OCI-LY1 (cell line): ENCODE results near the gene GJB3.

Source experiments
- H2AFZ ChIP-seq: fragments of 200-600 bp; sonication (generic), shearing (Covaris generic); 2 replicates; pipeline ENCODE4 v1.6.0; 2014; ENCODE audit warnings: antibody characterized with exemption, mild to moderate bottlenecking, low read length
- H3F3A ChIP-seq: fragments of 200-600 bp; sonication (generic), shearing (Covaris generic); 2 replicates; pipeline ENCODE4 v1.6.0; 2014; ENCODE audit warnings: mild to moderate bottlenecking, antibody characterized with exemption, low read length, moderate library complexity; ENCODE audit not compliant: insufficient read depth
- H3K27ac ChIP-seq: fragments of 200-600 bp; sonication (generic); 2 replicates; pipeline ENCODE4 v1.5.1; 2014; ENCODE audit warnings: low read length, mixed run types, mild to moderate bottlenecking, low read depth; ENCODE audit not compliant: poor library complexity, severe bottlenecking
- H3K27me3 ChIP-seq: fragments of 200-600 bp; sonication (generic); 2 replicates; pipeline ENCODE4 v1.6.0; 2014; ENCODE audit warnings: antibody characterized with exemption, mild to moderate bottlenecking, low read length, moderate library complexity; ENCODE audit not compliant: insufficient read depth
- H3K36me3 ChIP-seq: fragments of 200-600 bp; sonication (generic); 2 replicates; pipeline ENCODE4 v1.6.1; 2014; ENCODE audit warnings: mild to moderate bottlenecking, antibody characterized with exemption, low read length, moderate library complexity, mixed read lengths; ENCODE audit not compliant: insufficient read depth
- H3K4me1 ChIP-seq: fragments of 200-600 bp; sonication (generic); 2 replicates; pipeline ENCODE4 v1.5.1; 2014; ENCODE audit warnings: mild to moderate bottlenecking, low read length, moderate library complexity; ENCODE audit not compliant: insufficient read depth, severe bottlenecking
- H3K4me2 ChIP-seq: fragments of 200-600 bp; sonication (generic), shearing (Covaris generic); 2 replicates; pipeline ENCODE4 v1.6.1; 2014; ENCODE audit warnings: low read length
- H3K4me3 ChIP-seq: fragments of 200-600 bp; sonication (generic); 2 replicates; pipeline ENCODE4 v1.5.1; 2014; ENCODE audit warnings: low read length, low read depth, mild to moderate bottlenecking, mixed read lengths; ENCODE audit not compliant: poor library complexity, severe bottlenecking
- H3K79me2 ChIP-seq: fragments of 200-600 bp; shearing (Covaris generic); 2 replicates; pipeline ENCODE4 v1.6.1; 2016; ENCODE audit warnings: mixed run types, low read length, mixed read lengths; ENCODE audit not compliant: insufficient read depth
- H3K9ac ChIP-seq: fragments of 200-600 bp; sonication (generic), shearing (Covaris generic); 2 replicates; pipeline ENCODE4 v1.6.1; 2014; ENCODE audit warnings: mild to moderate bottlenecking, low read length, mixed read lengths
- H3K9me2 ChIP-seq: fragments of 200-600 bp; sonication (generic), shearing (Covaris generic); 2 replicates; pipeline ENCODE4 v1.6.1; 2014; ENCODE audit warnings: low read depth, mild to moderate bottlenecking, low read length, mixed read lengths
- H3K9me3 ChIP-seq: fragments of 200-600 bp; shearing (Covaris generic); 2 replicates; pipeline ENCODE4 v1.6.1; 2014; ENCODE audit warnings: low read length, mixed read lengths
- H4K20me1 ChIP-seq: fragments of 200-600 bp; sonication (generic), shearing (Covaris generic); 2 replicates; pipeline ENCODE4 v1.6.0; 2016; ENCODE audit warnings: mild to moderate bottlenecking, low read length; ENCODE audit not compliant: insufficient read depth
- EZH2 ChIP-seq: fragments of 200-600 bp; sonication (generic), shearing (Covaris generic); IDR thresholded peaks from 2 replicates; pipeline ENCODE4 v1.8.0; 2017; ENCODE audit warnings: borderline replicate concordance, mixed run types, mild to moderate bottlenecking, antibody characterized with exemption, low read length, moderate library complexity, mixed read lengths
- TF ChIP-seq, protein P1 (sequence below): fragments of 200-600 bp; sonication (generic), shearing (Covaris generic); IDR thresholded peaks from 2 replicates; pipeline ENCODE4 v1.5.1; 2017; ENCODE audit warnings: mild to moderate bottlenecking, antibody characterized with exemption, low read length, moderate library complexity, mixed read lengths

Gene GJB3

GRCh38 chr1:34743775-34744174, 37.2 kb upstream of the GJB3 start:
- no peak for TF ChIP-seq EZH2
- TF ChIP-seq, protein P1, sequence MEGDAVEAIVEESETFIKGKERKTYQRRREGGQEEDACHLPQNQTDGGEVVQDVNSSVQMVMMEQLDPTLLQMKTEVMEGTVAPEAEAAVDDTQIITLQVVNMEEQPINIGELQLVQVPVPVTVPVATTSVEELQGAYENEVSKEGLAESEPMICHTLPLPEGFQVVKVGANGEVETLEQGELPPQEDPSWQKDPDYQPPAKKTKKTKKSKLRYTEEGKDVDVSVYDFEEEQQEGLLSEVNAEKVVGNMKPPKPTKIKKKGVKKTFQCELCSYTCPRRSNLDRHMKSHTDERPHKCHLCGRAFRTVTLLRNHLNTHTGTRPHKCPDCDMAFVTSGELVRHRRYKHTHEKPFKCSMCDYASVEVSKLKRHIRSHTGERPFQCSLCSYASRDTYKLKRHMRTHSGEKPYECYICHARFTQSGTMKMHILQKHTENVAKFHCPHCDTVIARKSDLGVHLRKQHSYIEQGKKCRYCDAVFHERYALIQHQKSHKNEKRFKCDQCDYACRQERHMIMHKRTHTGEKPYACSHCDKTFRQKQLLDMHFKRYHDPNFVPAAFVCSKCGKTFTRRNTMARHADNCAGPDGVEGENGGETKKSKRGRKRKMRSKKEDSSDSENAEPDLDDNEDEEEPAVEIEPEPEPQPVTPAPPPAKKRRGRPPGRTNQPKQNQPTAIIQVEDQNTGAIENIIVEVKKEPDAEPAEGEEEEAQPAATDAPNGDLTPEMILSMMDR = no peak
- H3F3A ChIP-seq = no peaks in the 10 kb centered on the region
- H4K20me1 ChIP-seq = no peaks in the 10 kb centered on the region
- H3K9ac ChIP-seq = no peak overlapping the region
- no peak overlapping the region for H3K4me3 ChIP-seq
- H3K36me3 ChIP-seq = no peaks in the 10 kb centered on the region
- H3K9me2 ChIP-seq = no peaks in the 10 kb centered on the region
- H2AFZ ChIP-seq = no peak overlapping the region
- no peaks in the 10 kb centered on the region for H3K27me3 ChIP-seq
- H3K4me2 ChIP-seq = no peak overlapping the region
- H3K9me3 ChIP-seq = no peaks in the 10 kb centered on the region
- H3K27ac ChIP-seq = no peak overlapping the region
- no peaks in the 10 kb centered on the region for H3K79me2 ChIP-seq
- no peaks in the 10 kb centered on the region for H3K4me1 ChIP-seq

DNA sequence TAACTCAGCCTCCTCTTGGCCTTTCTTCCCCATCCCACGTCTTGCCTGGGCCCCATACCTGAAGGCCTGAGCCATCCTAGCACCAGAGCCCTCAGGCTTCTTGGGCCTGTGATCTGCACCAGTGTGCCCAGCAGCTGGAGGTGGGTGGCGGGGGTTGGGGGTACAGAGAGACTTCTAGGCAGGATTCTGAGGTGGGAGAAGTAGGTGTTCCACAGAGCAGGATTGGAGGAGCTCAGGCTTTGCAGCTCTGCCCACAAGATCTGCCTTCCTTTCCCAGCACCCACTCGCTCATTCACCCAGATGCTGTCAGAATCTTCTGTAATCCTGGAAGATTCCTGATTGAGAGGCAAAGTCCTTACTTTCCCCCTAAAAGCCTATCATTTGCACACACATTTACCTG, 36.2 kb upstream of the GJB3 start:
- no peak overlapping the region for H3K4me2 ChIP-seq
- no peaks in the 10 kb centered on the region for H3K27me3 ChIP-seq
- no peaks in the 10 kb centered on the region for H3K79me2 ChIP-seq
- TF ChIP-seq EZH2 = no peak
- TF ChIP-seq, protein P1 = no peak
- H3K4me3 ChIP-seq = no peak overlapping the region
- H3K36me3 ChIP-seq = no peaks in the 10 kb centered on the region
- H3K4me1 ChIP-seq = no peaks in the 10 kb centered on the region
- H3F3A ChIP-seq = no peaks in the 10 kb centered on the region
- no peak overlapping the region for H3K27ac ChIP-seq
- no peak overlapping the region for H2AFZ ChIP-seq
- no peaks in the 10 kb centered on the region for H3K9me3 ChIP-seq
- no peaks in the 10 kb centered on the region for H3K9me2 ChIP-seq
- H3K9ac ChIP-seq = no peak overlapping the region
- H4K20me1 ChIP-seq = no peaks in the 10 kb centered on the region

DNA sequence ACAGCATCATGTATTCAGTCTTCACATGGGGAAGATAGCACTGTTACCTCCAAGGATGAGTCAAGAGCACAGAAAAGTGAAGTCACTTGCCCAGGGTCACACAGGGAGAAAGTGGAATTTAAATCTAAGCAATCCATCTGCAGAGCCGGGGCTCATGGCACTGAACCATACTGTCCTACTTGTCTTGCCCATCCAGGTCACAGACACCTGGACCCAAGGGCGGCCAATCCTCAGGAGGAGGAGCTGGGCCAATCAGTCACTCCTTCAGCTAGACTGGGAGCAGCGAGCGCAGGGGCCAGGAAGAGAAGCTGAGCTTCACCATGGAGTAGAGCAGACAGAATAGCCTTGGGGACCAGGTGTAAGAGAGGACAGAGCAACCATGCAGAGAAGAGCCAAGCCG, 35.3 kb upstream of the GJB3 start:
- Histone ChIP-seq H3K4me3 (no peak overlapping the region), H3K27me3 (no peaks in the 10 kb centered on the region), H3K36me3 (no peaks in the 10 kb centered on the region), H3F3A (no peaks in the 10 kb centered on the region), H3K9me2 (no peaks in the 10 kb centered on the region), H3K4me2 (no peak overlapping the region), H3K4me1 (no peaks in the 10 kb centered on the region), H2AFZ (no peak overlapping the region), H3K9me3 (no peaks in the 10 kb centered on the region), H3K27ac (no peak overlapping the region), H3K79me2 (no peaks in the 10 kb centered on the region), H4K20me1 (no peaks in the 10 kb centered on the region), H3K9ac (no peak overlapping the region)
- TF ChIP-seq, protein P1 = no peak
- TF ChIP-seq EZH2 = no peak
